ENCODE results near the gene BARHL2.

Gene BARHL2

DNA sequence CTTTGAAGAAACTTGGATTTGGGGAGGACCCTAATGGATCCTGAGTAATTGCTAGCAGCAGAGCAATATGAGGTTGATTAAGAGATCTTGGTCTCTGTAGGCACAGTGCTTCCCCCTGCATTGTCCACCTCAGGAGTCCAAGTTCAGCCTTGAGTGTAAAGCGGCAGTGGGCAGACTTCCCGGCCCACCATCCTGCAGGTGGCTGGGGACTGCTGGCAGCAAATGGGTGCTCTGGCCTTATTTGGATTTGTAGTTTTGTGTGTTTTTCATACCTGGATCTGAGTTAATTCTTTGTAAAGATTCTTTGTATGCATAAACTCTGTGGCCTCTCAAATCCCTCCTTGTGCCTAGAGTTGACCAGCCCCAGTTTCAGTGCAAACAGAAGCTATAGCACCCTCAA is 7.6 kb downstream of the BARHL2 start:
- DNase-seq: no peak

- no peak for DNase-seq
These were observed 8.3 kb downstream of the BARHL2 start for GRCh38 chr1:90708826-90709225.

GRCh38 chr1:90708236-90708786 is 8.8 kb downstream of the BARHL2 start:
- no peak for DNase-seq

DNA sequence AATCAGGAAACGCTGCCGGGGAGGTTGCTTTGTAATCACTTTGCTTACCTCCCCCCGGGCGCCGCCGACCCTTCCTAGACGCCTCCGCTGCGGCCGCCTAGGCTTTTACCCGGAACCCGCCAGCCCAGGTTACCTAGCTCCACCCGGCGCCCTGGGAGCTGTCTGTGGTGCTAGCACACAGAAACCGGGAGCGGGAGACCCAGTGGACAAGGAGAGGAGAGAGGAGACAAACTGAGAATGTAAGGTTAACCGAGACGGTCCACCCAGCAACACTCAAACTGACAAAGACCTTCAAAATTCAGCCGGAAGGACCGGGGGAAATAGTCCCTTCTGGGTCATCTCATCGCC is 9.8 kb downstream of the BARHL2 start:
- no peak for DNase-seq

GRCh38 chr1:90706437-90707362 is 10.4 kb downstream of the BARHL2 start:
- DNase-seq: no peak

- DNase-seq: no peak
These were observed 11.1 kb downstream of the BARHL2 start for GRCh38 chr1:90705956-90706355.

- no peak for DNase-seq
These were observed 12.3 kb downstream of the BARHL2 start for GRCh38 chr1:90704817-90705216.

- DNase-seq: no peak
These were observed 22.3 kb downstream of the BARHL2 start for GRCh38 chr1:90694846-90695245.

- DNase-seq: no peak
These were observed 29.4 kb downstream of the BARHL2 start for GRCh38 chr1:90687747-90688146.

DNA sequence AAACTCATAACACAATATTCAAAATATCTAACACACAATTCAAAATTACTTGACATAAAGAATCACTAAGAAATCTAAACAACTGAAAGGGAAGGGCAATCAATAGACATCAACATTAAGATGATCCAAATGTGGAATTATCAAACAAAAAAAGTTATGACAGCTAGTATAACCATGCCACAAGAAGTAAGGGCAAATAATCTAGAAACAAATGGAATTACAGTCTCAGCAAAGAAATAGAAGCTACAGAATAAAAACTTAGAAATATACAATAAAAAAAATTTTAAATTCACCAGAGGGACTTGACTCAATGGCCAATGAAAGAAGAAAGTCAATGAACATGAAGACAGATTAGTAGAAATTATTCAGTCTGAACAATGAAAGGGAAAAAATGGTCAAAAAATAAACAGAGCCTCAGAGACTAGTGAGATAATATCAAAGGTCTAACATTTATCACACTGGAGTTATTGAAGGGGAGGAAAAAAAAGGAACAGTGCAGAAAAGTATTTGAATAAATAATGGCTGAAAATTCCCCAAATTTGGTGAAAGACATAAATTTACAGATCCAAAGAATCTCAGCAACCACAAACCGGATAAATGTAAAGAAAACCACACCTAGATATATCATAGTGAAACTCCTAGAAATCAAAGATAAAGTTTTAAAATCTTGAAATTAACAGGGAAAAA is 41.8 kb downstream of the BARHL2 start:
- DNase-seq: no peak

- DNase-seq: no peak
These were observed 45.4 kb downstream of the BARHL2 start for GRCh38 chr1:90671741-90672140.

DNA sequence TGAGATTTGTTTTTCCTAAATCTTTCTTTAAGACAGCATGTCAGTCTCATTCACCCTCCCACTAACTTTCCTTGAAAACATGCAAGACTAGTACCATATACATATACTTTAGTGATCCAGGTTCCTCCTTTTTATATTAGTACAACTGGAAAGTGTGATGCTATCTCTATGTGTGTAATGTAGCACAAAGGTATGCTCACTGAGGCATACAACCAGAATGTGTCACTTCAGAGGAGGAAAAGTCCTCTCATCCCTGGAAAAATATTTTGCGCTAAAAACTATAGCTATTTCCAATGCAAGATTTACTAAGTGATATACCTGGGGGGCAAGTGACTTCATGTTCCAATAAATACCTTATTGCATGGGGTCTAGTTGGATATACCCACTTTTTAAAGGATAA is 45.9 kb downstream of the BARHL2 start:
- DNase-seq: no peak

Data from COR-L47 (cell line).